SK-N-SH (cell line): ENCODE data around the gene PROX1. TPM values are rescaled to one million over a fixed set of nuclear protein-coding genes. Genes with fewer than 3 reads are reported as not detected.

Experiments
- CTCF ChIA-PET: fragments of 300-600, 350-600 bp; formaldehyde crosslinking; extraction: SDS; loops from one replicate; lab custom pipeline; 2021; lab: Yijun Ruan, JAX
- POLR2A ChIA-PET: fragments of 350-600 bp; sonication (Branson Sonifier 250); formaldehyde crosslinking; extraction: SDS; loops from one replicate; lab custom pipeline; 2020; ENCODE audit warnings: antibody characterized with exemption, inconsistent platforms; lab: Yijun Ruan, JAX
- DNase-seq: peaks from one replicate; pipeline ENCODE4 v3.0.0; 2012
- H2AFZ ChIP-seq: fragments of 200-600 bp; sonication (generic); 2 replicates; pipeline ENCODE4 v1.8.1; 2016; ENCODE audit warnings: antibody characterized with exemption, mild to moderate bottlenecking, low read depth
- H3F3A ChIP-seq: fragments of 200-600 bp; sonication (generic); replicated peaks from 2 replicates; pipeline ENCODE3; 2016; ENCODE audit warnings: antibody characterized with exemption, mild to moderate bottlenecking; ENCODE audit not compliant: insufficient read depth
- H3K27ac ChIP-seq, 2 experiments: fragments of 200-500 bp in 1 of 2; fragments of 200-600 bp in 1 of 2; sonication (Bioruptor generic) in 1 of 2; sonication (generic), shearing (Covaris generic) in 1 of 2; 2 replicates each; pipeline versions ENCODE4 v1.5.1 to v1.6.1; 2014 to 2016; ENCODE audit warnings: low read depth in 2 of 2, inconsistent platforms in 1 of 2, low read length in 1 of 2, mild to moderate bottlenecking in 1 of 2, mixed read lengths in 1 of 2
- H3K27me3 ChIP-seq: fragments of 200-600 bp; sonication (generic), shearing (Covaris generic); 2 replicates; pipeline ENCODE4 v1.6.1; 2016; ENCODE audit warnings: mixed run types; ENCODE audit not compliant: insufficient read depth
- H3K36me3 ChIP-seq, 2 experiments: fragments of 200-500 bp in 1 of 2; fragments of 200-600 bp in 1 of 2; sonication (Bioruptor generic) in 1 of 2; sonication (generic) in 1 of 2; replicated peaks in 1 of 2; 2 replicates each; pipeline versions ENCODE3 to v1.5.1; 2014 to 2016; ENCODE audit warnings: low read length in 1 of 2, mild to moderate bottlenecking in 1 of 2; ENCODE audit not compliant: insufficient read depth in 2 of 2, control insufficient read depth in 1 of 2
- H3K4me1 ChIP-seq, 2 experiments: fragments of 200-500 bp in 1 of 2; fragments of 200-600 bp in 1 of 2; sonication (Bioruptor generic) in 1 of 2; sonication (generic), shearing (Covaris generic) in 1 of 2; 2 replicates each; pipeline versions ENCODE4 v1.5.1 to v1.6.1; 2014 to 2016; ENCODE audit warnings: low read depth in 1 of 2, low read length in 1 of 2, mixed run types in 1 of 2; ENCODE audit not compliant: insufficient read depth in 2 of 2, control insufficient read depth in 1 of 2
- H3K4me2 ChIP-seq: fragments of 200-600 bp; sonication (generic), shearing (Covaris generic); 2 replicates; pipeline ENCODE4 v1.6.1; 2017; ENCODE audit warnings: mixed run types
- H3K4me3 ChIP-seq, 2 experiments: fragments of 200-500 bp in 1 of 2; fragments of 200-600 bp in 1 of 2; sonication (Bioruptor generic) in 1 of 2; sonication (generic), shearing (Covaris generic) in 1 of 2; 2 replicates each; pipeline versions ENCODE4 v1.5.1 to v1.8.1; 2014 to 2016; ENCODE audit warnings: low read depth in 2 of 2, inconsistent platforms in 1 of 2, low read length in 1 of 2, mild to moderate bottlenecking in 1 of 2, mixed read lengths in 1 of 2, moderate library complexity in 1 of 2
- H3K79me2 ChIP-seq: fragments of 200-600 bp; sonication (generic); 2 replicates; pipeline ENCODE4 v1.8.1; 2017; ENCODE audit warnings: mild to moderate bottlenecking; ENCODE audit not compliant: insufficient read depth
- H3K9ac ChIP-seq: fragments of 200-600 bp; sonication (generic); 2 replicates; pipeline ENCODE4 v1.6.1; 2017; ENCODE audit warnings: mixed run types
- H3K9me2 ChIP-seq: fragments of 200-600 bp; sonication (generic); 2 replicates; pipeline ENCODE4 v1.6.1; 2017; ENCODE audit warnings: mixed run types
- H3K9me3 ChIP-seq: fragments of 200-600 bp; sonication (generic); 2 replicates; pipeline ENCODE4 v1.6.1; 2017; ENCODE audit warnings: mixed run types, mild to moderate bottlenecking, moderate library complexity
- H4K20me1 ChIP-seq: fragments of 200-600 bp; sonication (generic); 2 replicates; pipeline ENCODE4 v1.6.1; 2017; ENCODE audit warnings: mild to moderate bottlenecking, mixed run types; ENCODE audit not compliant: insufficient read depth
- CTCF ChIP-seq: fragments of 200-600 bp; sonication (generic); IDR thresholded peaks from 2 replicates; pipeline ENCODE4 v1.6.1; 2017; ENCODE audit warnings: antibody characterized with exemption, mild to moderate bottlenecking, moderate library complexity
- FOSL2 ChIP-seq: IDR thresholded peaks from 2 replicates; pipeline ENCODE4 v1.4.0; 2012; ENCODE audit warnings: low read depth, mild to moderate bottlenecking, moderate library complexity, borderline replicate concordance
- GABPA ChIP-seq: IDR thresholded peaks from 2 replicates; pipeline ENCODE4 v1.4.0; 2012; ENCODE audit warnings: low read depth, mild to moderate bottlenecking
- GATA2 ChIP-seq: sonication (generic); formaldehyde crosslinking; IDR thresholded peaks from 2 replicates; pipeline ENCODE4 v1.5.0; 2020; ENCODE audit warnings: mild to moderate bottlenecking, missing genetic modification reagents
- MEF2A ChIP-seq: IDR thresholded peaks from 2 replicates; pipeline ENCODE4 v1.4.0; 2012; ENCODE audit warnings: low read depth, borderline replicate concordance
- PBX3 ChIP-seq: IDR thresholded peaks from 2 replicates; pipeline ENCODE4; 2012
- POLR2AphosphoS5 ChIP-seq: IDR thresholded peaks from 2 replicates; pipeline ENCODE4 v1.6.1; 2012; ENCODE audit warnings: low read depth, low read length
- RAD21 ChIP-seq: IDR thresholded peaks from 2 replicates; pipeline ENCODE4 v1.6.1; 2012; ENCODE audit warnings: mild to moderate bottlenecking, low read length
- RCOR1 ChIP-seq: fragments of 150-350 bp; IDR thresholded peaks from 2 replicates; pipeline ENCODE4 v1.6.1; 2017; ENCODE audit warnings: antibody characterized with exemption, low read length
- REST ChIP-seq: IDR thresholded peaks from 2 replicates; pipeline ENCODE4 v1.6.1; 2012; ENCODE audit warnings: mild to moderate bottlenecking, low read depth, low read length, moderate library complexity
- TAF1 ChIP-seq: IDR thresholded peaks from 2 replicates; pipeline ENCODE4 v1.6.1; 2012; ENCODE audit warnings: low read depth, mild to moderate bottlenecking, low read length, moderate library complexity, borderline replicate concordance
- TEAD4 ChIP-seq: IDR thresholded peaks from 2 replicates; pipeline ENCODE4 v1.4.0; 2012; ENCODE audit warnings: mild to moderate bottlenecking, borderline replicate concordance; ENCODE audit not compliant: insufficient read depth
- USF1 ChIP-seq: IDR thresholded peaks from 2 replicates; pipeline ENCODE4 v1.4.0; 2012; ENCODE audit warnings: low read depth, borderline replicate concordance
- WGBS: methylation state at CpG from one replicate; pipeline ENCODE4 v1.1.6; 2017; ENCODE audit warnings: low lambda C conversion rate; 5-methylcytosine and 5-hydroxymethylcytosine counted together
- polyA plus RNA-seq, 3 experiments: library from polyadenylated mRNA; depleted of rRNA; stranded (reverse); fragments of >200 nt; gene quantifications; 2 replicates each; pipeline ENCODE4 v1.2.3, GENCODE V29; 2012

PROX1 gene, protein sequence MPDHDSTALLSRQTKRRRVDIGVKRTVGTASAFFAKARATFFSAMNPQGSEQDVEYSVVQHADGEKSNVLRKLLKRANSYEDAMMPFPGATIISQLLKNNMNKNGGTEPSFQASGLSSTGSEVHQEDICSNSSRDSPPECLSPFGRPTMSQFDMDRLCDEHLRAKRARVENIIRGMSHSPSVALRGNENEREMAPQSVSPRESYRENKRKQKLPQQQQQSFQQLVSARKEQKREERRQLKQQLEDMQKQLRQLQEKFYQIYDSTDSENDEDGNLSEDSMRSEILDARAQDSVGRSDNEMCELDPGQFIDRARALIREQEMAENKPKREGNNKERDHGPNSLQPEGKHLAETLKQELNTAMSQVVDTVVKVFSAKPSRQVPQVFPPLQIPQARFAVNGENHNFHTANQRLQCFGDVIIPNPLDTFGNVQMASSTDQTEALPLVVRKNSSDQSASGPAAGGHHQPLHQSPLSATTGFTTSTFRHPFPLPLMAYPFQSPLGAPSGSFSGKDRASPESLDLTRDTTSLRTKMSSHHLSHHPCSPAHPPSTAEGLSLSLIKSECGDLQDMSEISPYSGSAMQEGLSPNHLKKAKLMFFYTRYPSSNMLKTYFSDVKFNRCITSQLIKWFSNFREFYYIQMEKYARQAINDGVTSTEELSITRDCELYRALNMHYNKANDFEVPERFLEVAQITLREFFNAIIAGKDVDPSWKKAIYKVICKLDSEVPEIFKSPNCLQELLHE
- 0.25 and 0.45 TPM in 2 replicates for polyA plus RNA-seq (2012; rRNA removed)
- 0.55 and 0.71 TPM in 2 replicates for polyA plus RNA-seq (2012; cell fraction: cytosol; rRNA removed)
- 0.45 and 0.51 TPM in 2 replicates for polyA plus RNA-seq (2012; cell fraction: nucleus; rRNA removed)

- H3K36me3 ChIP-seq = no peaks in the 10 kb centered on the region
- no peaks in the 10 kb centered on the region for H3K79me2 ChIP-seq
- H3K27me3 ChIP-seq = peaks cover 25% of the 10 kb centered on the region
- H4K20me1 ChIP-seq = no peaks in the 10 kb centered on the region
- peak within 1 kb of the TSS; percentile 50 to 63 for H3K27ac ChIP-seq
- peak within 1 kb of the TSS; percentile 96 for H3K4me2 ChIP-seq
- H3K9me3 ChIP-seq = no peaks in the 10 kb centered on the region
- POLR2A ChIA-PET = interaction anchor here (0.6 to 2.0 kb wide), 5 partner anchors 15 to 169 kb away, joined by 3 to 15 read pairs (median 11); no protein-coding TSS in a partner anchor
- peak within 1 kb of the TSS; percentile 97 for H2AFZ ChIP-seq
- under 1% methylated on average over 29 of the region's 29 CpGs for WGBS
- peaks cover 0 to 13% of the 10 kb centered on the region in 2 experiments; a peak in 3 of 4 replicates for H3K4me1 ChIP-seq
- H3F3A ChIP-seq = no peaks in the 10 kb centered on the region
- DNase-seq = peak; percentile 67
- CTCF ChIA-PET = interaction anchor here (0.8 to 1.5 kb wide), 4 partner anchors 11 to 743 kb away, joined by 3 to 8 read pairs (median 4); no protein-coding TSS in a partner anchor
- peak within 1 kb of the TSS; percentile 67 to 75 for H3K4me3 ChIP-seq
- H3K9ac ChIP-seq = peak within 1 kb of the TSS; percentile 45
- no peaks in the 10 kb centered on the region for H3K9me2 ChIP-seq
- TF ChIP-seq POLR2AphosphoS5 = peak; percentile 30; the same call in 1 of the 2 replicates
- no peak for TF ChIP-seq MEF2A
- TF ChIP-seq RCOR1 = 0 out of 2 replicates have a peak, but pooled peaks have one; percentile 38
- 0 out of 2 replicates have a peak, but pooled peaks have one; percentile 18 for TF ChIP-seq RAD21
- no peak for TF ChIP-seq TEAD4
- TF ChIP-seq GABPA = 0 out of 2 replicates have a peak, but pooled peaks have one; percentile 43
- TF ChIP-seq FOSL2 = no peak
- TF ChIP-seq CTCF = no peak
- TF ChIP-seq REST = no peak
- TF ChIP-seq USF1 = no peak
- no peak for TF ChIP-seq GATA2 (CRISPR knock-in tag)
- TF ChIP-seq TAF1 = peak; percentile 25; the same call in 1 of the 2 replicates
- TF ChIP-seq PBX3 = peak; percentile 17; the same call in 1 of the 2 replicates
Measured at GRCh38 chr1:213987927-213988506, at the start of gene PROX1. TSS of gene PROX1 (plus strand) at chr1:213987973. CDS start at chr1:213996536, 8,563 bp downstream.
